ENCODE measurements around the gene TMEM247. TPM values are rescaled to one million over a fixed set of nuclear protein-coding genes. Genes with fewer than 3 reads are reported as not detected.

The TMEM247 gene
- total RNA-seq, 1 donor from 2014 or later: not detected

DNA sequence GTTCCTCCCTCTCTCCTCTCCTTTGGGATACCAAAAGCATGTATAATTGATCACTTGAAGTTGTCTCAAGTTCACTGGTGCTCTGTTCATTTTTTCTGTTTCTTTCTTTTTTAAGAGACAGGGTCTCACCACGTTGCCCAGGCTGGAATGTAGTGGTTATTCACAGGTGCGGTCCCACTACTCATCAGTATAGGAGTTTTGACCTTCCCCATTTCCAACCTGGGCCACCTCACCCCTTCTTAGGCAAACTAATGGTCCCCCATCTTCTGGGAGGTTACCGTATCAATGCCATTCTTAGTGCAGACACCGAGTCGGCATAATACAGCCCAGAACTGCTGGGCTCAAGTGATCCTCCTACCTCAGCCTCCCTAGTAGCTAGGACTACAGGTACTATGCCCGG is 31.3 kb upstream of the TMEM247 start:
- no peak for DNase-seq (ENCODE audit: low read depth)
- H3K4me3 ChIP-seq (ENCODE audit: low read depth, low read length): no peak overlapping the region
- TF ChIP-seq, protein P1, sequence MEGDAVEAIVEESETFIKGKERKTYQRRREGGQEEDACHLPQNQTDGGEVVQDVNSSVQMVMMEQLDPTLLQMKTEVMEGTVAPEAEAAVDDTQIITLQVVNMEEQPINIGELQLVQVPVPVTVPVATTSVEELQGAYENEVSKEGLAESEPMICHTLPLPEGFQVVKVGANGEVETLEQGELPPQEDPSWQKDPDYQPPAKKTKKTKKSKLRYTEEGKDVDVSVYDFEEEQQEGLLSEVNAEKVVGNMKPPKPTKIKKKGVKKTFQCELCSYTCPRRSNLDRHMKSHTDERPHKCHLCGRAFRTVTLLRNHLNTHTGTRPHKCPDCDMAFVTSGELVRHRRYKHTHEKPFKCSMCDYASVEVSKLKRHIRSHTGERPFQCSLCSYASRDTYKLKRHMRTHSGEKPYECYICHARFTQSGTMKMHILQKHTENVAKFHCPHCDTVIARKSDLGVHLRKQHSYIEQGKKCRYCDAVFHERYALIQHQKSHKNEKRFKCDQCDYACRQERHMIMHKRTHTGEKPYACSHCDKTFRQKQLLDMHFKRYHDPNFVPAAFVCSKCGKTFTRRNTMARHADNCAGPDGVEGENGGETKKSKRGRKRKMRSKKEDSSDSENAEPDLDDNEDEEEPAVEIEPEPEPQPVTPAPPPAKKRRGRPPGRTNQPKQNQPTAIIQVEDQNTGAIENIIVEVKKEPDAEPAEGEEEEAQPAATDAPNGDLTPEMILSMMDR (IDR thresholded peaks at IDR 0.05; ENCODE audit: insufficient read depth, low read length, poor library complexity, severe bottlenecking): no peak
- no peaks in the 10 kb centered on the region for H3K36me3 ChIP-seq (ENCODE audit: control insufficient read depth, insufficient read depth, low read length)
- H3K27me3 ChIP-seq (ENCODE audit: control insufficient read depth, insufficient read depth, low read length): no peaks in the 10 kb centered on the region

DNA sequence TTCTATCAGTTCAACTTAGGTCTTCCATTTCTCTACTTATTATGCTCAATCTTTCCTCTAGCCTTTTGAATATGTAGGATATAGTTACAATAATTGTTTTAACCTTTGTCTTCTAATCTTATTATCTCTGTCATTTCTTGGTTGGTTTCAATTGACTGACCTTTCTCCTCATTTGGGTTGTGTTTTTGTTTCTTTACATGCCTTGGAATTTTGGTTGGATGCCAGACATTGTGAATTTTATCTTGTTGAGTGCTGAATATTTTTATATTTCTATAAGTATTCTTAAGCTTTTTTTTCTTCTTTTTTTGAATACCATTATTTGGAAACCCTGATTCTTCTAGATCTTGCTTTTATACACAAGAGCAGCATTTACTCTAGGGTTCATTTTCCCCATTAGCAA is 30.7 kb upstream of the TMEM247 start:
- DNase-seq (ENCODE audit: low read depth): no peak
- H3K36me3 ChIP-seq (ENCODE audit: control insufficient read depth, insufficient read depth, low read length): no peaks in the 10 kb centered on the region
- no peak overlapping the region for H3K4me3 ChIP-seq (ENCODE audit: low read depth, low read length)
- no peaks in the 10 kb centered on the region for H3K27me3 ChIP-seq (ENCODE audit: control insufficient read depth, insufficient read depth, low read length)
- TF ChIP-seq, protein P1 (IDR thresholded peaks at IDR 0.05; ENCODE audit: insufficient read depth, low read length, poor library complexity, severe bottlenecking): no peak

DNA sequence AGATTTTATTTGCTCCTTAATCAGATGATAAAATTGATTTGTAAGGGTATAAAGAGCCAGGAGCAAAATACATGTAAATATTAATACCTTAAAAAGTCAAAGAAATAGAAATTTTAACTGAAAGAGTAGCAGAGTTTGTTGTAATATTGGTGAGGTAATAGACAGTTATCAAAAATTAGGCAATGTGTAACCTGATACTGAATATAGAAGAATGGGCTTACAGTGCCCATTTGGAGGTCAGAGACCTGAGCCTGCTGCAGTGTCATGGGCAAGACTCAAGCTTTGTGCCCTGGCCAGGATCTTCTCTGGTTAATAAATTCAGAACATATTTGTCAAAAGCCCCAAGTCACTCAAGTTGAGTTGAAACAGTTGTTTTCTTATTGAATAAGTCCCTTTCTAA is 29.7 kb upstream of the TMEM247 start:
- TF ChIP-seq, protein P1 (IDR thresholded peaks at IDR 0.05; ENCODE audit: insufficient read depth, low read length, poor library complexity, severe bottlenecking): no peak
- Histone ChIP-seq H3K36me3 (ENCODE audit: control insufficient read depth, insufficient read depth, low read length) (no peaks in the 10 kb centered on the region), H3K4me3 (ENCODE audit: low read depth, low read length) (no peak overlapping the region), H3K27me3 (ENCODE audit: control insufficient read depth, insufficient read depth, low read length) (no peaks in the 10 kb centered on the region)
- DNase-seq (ENCODE audit: low read depth): no peak

DNA sequence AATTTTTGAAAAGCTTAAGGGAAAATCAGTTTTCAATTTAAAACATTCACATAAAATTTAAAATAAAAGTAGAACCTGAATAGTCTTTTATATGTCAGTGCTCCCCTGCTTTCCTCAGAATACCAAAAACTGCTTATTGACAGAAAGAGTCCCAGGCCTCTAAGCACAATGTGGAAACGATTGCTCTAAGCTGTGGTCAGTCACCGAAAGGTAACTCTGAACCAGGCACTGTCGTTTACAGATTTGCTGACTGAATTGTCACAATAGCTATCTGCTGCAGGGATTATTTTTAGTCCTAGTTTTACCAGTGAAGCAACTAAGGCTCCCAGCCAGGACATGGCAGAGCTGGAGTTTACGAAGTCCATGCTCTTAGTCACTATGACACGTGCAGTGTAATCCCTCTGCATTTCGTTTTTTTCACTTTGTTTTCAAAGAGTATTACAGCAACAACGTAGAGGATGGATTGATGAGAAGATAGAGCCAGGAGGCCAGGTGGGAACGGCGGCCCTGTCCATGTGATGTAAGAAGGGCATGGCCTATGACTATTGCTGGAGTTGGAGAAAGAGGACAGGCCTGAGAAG is 28.1 kb upstream of the TMEM247 start:
- TF ChIP-seq, protein P1 (IDR thresholded peaks at IDR 0.05; ENCODE audit: insufficient read depth, low read length, poor library complexity, severe bottlenecking): no peak
- Histone ChIP-seq H3K4me3 (ENCODE audit: low read depth, low read length) (no peak overlapping the region), H3K27me3 (ENCODE audit: control insufficient read depth, insufficient read depth, low read length) (no peaks in the 10 kb centered on the region), H3K36me3 (ENCODE audit: control insufficient read depth, insufficient read depth, low read length) (no peaks in the 10 kb centered on the region)
- no peak for DNase-seq (ENCODE audit: low read depth)

DNA sequence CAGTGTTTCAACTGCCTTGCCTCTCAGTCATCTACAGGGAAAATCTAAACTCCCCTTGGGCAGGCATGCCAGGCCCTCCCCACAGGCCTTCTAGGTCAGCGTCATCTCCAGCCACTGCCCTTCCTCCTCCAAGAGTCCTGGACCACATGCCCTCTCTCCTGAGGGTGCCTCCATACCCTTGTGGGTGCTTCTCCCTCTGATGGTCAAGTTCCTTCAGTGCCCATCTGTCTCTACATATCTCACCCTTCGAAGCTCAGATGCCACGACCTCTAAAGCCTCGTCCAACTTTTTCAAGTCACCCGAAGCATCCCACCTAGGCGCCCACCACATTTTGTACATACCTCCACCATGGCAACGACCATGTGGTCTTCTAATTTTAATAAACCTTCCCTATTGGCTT is 22.6 kb upstream of the TMEM247 start:
- Histone ChIP-seq H3K27me3 (ENCODE audit: control insufficient read depth, insufficient read depth, low read length) (no peaks in the 10 kb centered on the region), H3K36me3 (ENCODE audit: control insufficient read depth, insufficient read depth, low read length) (no peaks in the 10 kb centered on the region), H3K4me3 (ENCODE audit: low read depth, low read length) (no peak overlapping the region)
- TF ChIP-seq, protein P1 (IDR thresholded peaks at IDR 0.05; ENCODE audit: insufficient read depth, low read length, poor library complexity, severe bottlenecking): no peak
- no peak for DNase-seq (ENCODE audit: low read depth)

Measured in kidney epithelial cell (primary cell).